Measurements from ENCODE around the gene ANKRD49. TPM values are rescaled to one million over a fixed set of nuclear protein-coding genes. Genes with fewer than 3 reads are reported as not detected.

ANKRD49 gene
- total and polyA plus RNA-seq, 2 of the 8 experiments (the other 6 are each of a cell fraction or from before 2014, with no cell fraction given), result 7.4 to 12.2 TPM

- TF ChIP-seq, protein P1, sequence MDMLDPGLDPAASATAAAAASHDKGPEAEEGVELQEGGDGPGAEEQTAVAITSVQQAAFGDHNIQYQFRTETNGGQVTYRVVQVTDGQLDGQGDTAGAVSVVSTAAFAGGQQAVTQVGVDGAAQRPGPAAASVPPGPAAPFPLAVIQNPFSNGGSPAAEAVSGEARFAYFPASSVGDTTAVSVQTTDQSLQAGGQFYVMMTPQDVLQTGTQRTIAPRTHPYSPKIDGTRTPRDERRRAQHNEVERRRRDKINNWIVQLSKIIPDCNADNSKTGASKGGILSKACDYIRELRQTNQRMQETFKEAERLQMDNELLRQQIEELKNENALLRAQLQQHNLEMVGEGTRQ (IDR thresholded peaks at IDR 0.05; ENCODE audit: low read length), result no peak
- TF ChIP-seq CBX5 (IDR thresholded peaks at IDR 0.05; ENCODE audit: low read depth, low read length) (no peak), RBBP5 (IDR thresholded peaks at IDR 0.05; ENCODE audit: borderline replicate concordance, low read depth, low read length) (no peak), CBX8 (IDR thresholded peaks at IDR 0.05; ENCODE audit: borderline replicate concordance, low read depth, low read length) (no peak), E2F6 (IDR thresholded peaks at IDR 0.05) (no peak), JUND (IDR thresholded peaks at IDR 0.05; ENCODE audit: low read length) (no peak)
These were observed 12.4 kb upstream of the ANKRD49 start (continued) for GRCh38 chr11:94481342-94481741.

Data from H1 (cell line).